Measurements from ENCODE around the gene TBCD. TPM values are rescaled to one million over a fixed set of nuclear protein-coding genes. Genes with fewer than 3 reads are reported as not detected.

TBCD gene
- total and polyA plus RNA-seq, 2 experiments from 2014 or later = 19.3 to 33.8 TPM

GRCh38 chr17:82921426-82921825 lies 169.6 kb downstream of the TBCD start:
- Histone ChIP-seq H3K9me2 (ENCODE audit: insufficient read depth) (no peaks in the 10 kb centered on the region), H3F3A (ENCODE audit: insufficient read depth) (no peaks in the 10 kb centered on the region), H3K27me3 (replicated peaks; ENCODE audit: insufficient read depth) (no peaks in the 10 kb centered on the region), H3K79me2 (ENCODE audit: insufficient read depth) (no peaks in the 10 kb centered on the region), H3K4me2 (ENCODE audit: unreplicated experiment) (no peak overlapping the region), H3K27ac (no peak overlapping the region), H3K9ac (no peak overlapping the region), H4K20me1 (ENCODE audit: insufficient read depth) (no peaks in the 10 kb centered on the region), H3K4me3 (no peak overlapping the region), H3K9me3 (ENCODE audit: low read depth) (no peaks in the 10 kb centered on the region), H3K36me3 (ENCODE audit: low read depth) (no peaks in the 10 kb centered on the region), H3K4me1 (ENCODE audit: insufficient read depth) (no peaks in the 10 kb centered on the region), H2AFZ (no peak overlapping the region)
- DNase-seq = no peak
- in situ Hi-C loops (cut with MboI) = no loop called here
- TF ChIP-seq EZH2 (IDR thresholded peaks at IDR 0.05; ENCODE audit: insufficient read depth, poor library complexity, severe bottlenecking) (no peak), EZH2phosphoT487 (IDR thresholded peaks at IDR 0.05; ENCODE audit: insufficient read depth, low read depth) (no peak)
- 94 to 96% methylated on average over 13 of the region's 13 CpGs for WGBS, 2 experiments (ENCODE audit: low coverage in 1 of 2, low lambda C conversion rate in 2 of 2, missing lambda C conversion rate in 2 of 2)

GRCh38 chr17:82922646-82923045 lies 170.8 kb downstream of the TBCD start:
- Histone ChIP-seq H3K4me1 (ENCODE audit: insufficient read depth) (no peaks in the 10 kb centered on the region), H3K4me2 (ENCODE audit: unreplicated experiment) (no peak overlapping the region), H2AFZ (no peak overlapping the region), H3K9me3 (ENCODE audit: low read depth) (no peaks in the 10 kb centered on the region), H4K20me1 (ENCODE audit: insufficient read depth) (no peaks in the 10 kb centered on the region), H3K27ac (no peak overlapping the region), H3K27me3 (replicated peaks; ENCODE audit: insufficient read depth) (no peaks in the 10 kb centered on the region), H3K9ac (no peak overlapping the region), H3F3A (ENCODE audit: insufficient read depth) (no peaks in the 10 kb centered on the region), H3K79me2 (ENCODE audit: insufficient read depth) (no peaks in the 10 kb centered on the region), H3K9me2 (ENCODE audit: insufficient read depth) (no peaks in the 10 kb centered on the region), H3K36me3 (ENCODE audit: low read depth) (no peaks in the 10 kb centered on the region), H3K4me3 (no peak overlapping the region)
- WGBS, 2 experiments (ENCODE audit: low coverage in 1 of 2, low lambda C conversion rate in 2 of 2, missing lambda C conversion rate in 2 of 2) = 95% methylated on average over 19 of the region's 19 CpGs
- no peak for TF ChIP-seq EZH2 (IDR thresholded peaks at IDR 0.05; ENCODE audit: insufficient read depth, poor library complexity, severe bottlenecking)
- TF ChIP-seq EZH2phosphoT487 (IDR thresholded peaks at IDR 0.05; ENCODE audit: insufficient read depth, low read depth) = no peak
- DNase-seq = no peak
- in situ Hi-C loops (cut with MboI) = no loop called here

- WGBS, 2 experiments (ENCODE audit: low coverage in 1 of 2, low lambda C conversion rate in 2 of 2, missing lambda C conversion rate in 2 of 2) = 96 to 98% methylated on average over 21 to 25 of the region's 25 CpGs
- no peak overlapping the region for H3K27ac ChIP-seq
- H3K4me2 ChIP-seq (ENCODE audit: unreplicated experiment) = no peak overlapping the region
- no peaks in the 10 kb centered on the region for H3K9me2 ChIP-seq (ENCODE audit: insufficient read depth)
- no peak overlapping the region for H3K9ac ChIP-seq
- H3K4me1 ChIP-seq (ENCODE audit: insufficient read depth) = no peaks in the 10 kb centered on the region
- no peaks in the 10 kb centered on the region for H3K9me3 ChIP-seq (ENCODE audit: low read depth)
- no peak for DNase-seq
- in situ Hi-C loops (cut with MboI) = no loop called here
- no peaks in the 10 kb centered on the region for H3K79me2 ChIP-seq (ENCODE audit: insufficient read depth)
- TF ChIP-seq EZH2 (IDR thresholded peaks at IDR 0.05; ENCODE audit: insufficient read depth, poor library complexity, severe bottlenecking) = no peak
- TF ChIP-seq EZH2phosphoT487 (IDR thresholded peaks at IDR 0.05; ENCODE audit: insufficient read depth, low read depth) = no peak
- no peaks in the 10 kb centered on the region for H3K27me3 ChIP-seq (replicated peaks; ENCODE audit: insufficient read depth)
- H3F3A ChIP-seq (ENCODE audit: insufficient read depth) = no peaks in the 10 kb centered on the region
- no peak overlapping the region for H3K4me3 ChIP-seq
- H4K20me1 ChIP-seq (ENCODE audit: insufficient read depth) = no peaks in the 10 kb centered on the region
- no peak overlapping the region for H2AFZ ChIP-seq
- no peaks in the 10 kb centered on the region for H3K36me3 ChIP-seq (ENCODE audit: low read depth)
Measured at GRCh38 chr17:82923366-82924113, 171.7 kb downstream of the TBCD start.

GRCh38 chr17:82924214-82924613 lies 172.3 kb downstream of the TBCD start:
- Histone ChIP-seq H3K4me1 (ENCODE audit: insufficient read depth) (no peaks in the 10 kb centered on the region), H3K27ac (no peak overlapping the region), H4K20me1 (ENCODE audit: insufficient read depth) (no peaks in the 10 kb centered on the region), H3K4me3 (no peak overlapping the region), H3K9me2 (ENCODE audit: insufficient read depth) (no peaks in the 10 kb centered on the region), H3K9me3 (ENCODE audit: low read depth) (no peaks in the 10 kb centered on the region), H3K27me3 (replicated peaks; ENCODE audit: insufficient read depth) (no peaks in the 10 kb centered on the region), H3K9ac (no peak overlapping the region), H3K79me2 (ENCODE audit: insufficient read depth) (no peaks in the 10 kb centered on the region), H3K4me2 (ENCODE audit: unreplicated experiment) (no peak overlapping the region), H3K36me3 (ENCODE audit: low read depth) (no peaks in the 10 kb centered on the region), H3F3A (ENCODE audit: insufficient read depth) (no peaks in the 10 kb centered on the region), H2AFZ (no peak overlapping the region)
- in situ Hi-C loops (cut with MboI) = no loop called here
- no peak for TF ChIP-seq EZH2phosphoT487 (IDR thresholded peaks at IDR 0.05; ENCODE audit: insufficient read depth, low read depth)
- no peak for TF ChIP-seq EZH2 (IDR thresholded peaks at IDR 0.05; ENCODE audit: insufficient read depth, poor library complexity, severe bottlenecking)
- no peak for DNase-seq
- WGBS, 2 experiments (ENCODE audit: low coverage in 1 of 2, low lambda C conversion rate in 2 of 2, missing lambda C conversion rate in 2 of 2) = 92% methylated on average over 13 of the region's 13 CpGs
